EL (cell line): ENCODE results near the gene FADS3.

Experiments
- DNase-seq: peaks from one replicate; pipeline ENCODE4 v3.0.0-alpha.2; 2016

The FADS3 gene

GRCh38 chr11:61832207-61832606, 59.1 kb downstream of the FADS3 start:
- no peak for DNase-seq

- DNase-seq: no peak
Observed at GRCh38 chr11:61830237-61831105, 60.9 kb downstream of the FADS3 start.

- DNase-seq: no peak
Observed at GRCh38 chr11:61829806-61830205, 61.5 kb downstream of the FADS3 start.

- DNase-seq: peak; percentile 40
Observed at GRCh38 chr11:61828629-61829407, 62.5 kb downstream of the FADS3 start.

- DNase-seq: no peak
Observed at GRCh38 chr11:61828379-61828628, 63.0 kb downstream of the FADS3 start.

- DNase-seq: peak; percentile 96
Observed at GRCh38 chr11:61827571-61828378, 63.6 kb downstream of the FADS3 start, which contains the start of gene FADS2. Gene FADS2 (plus strand): TSS chr11:61828300. CDS start chr11:61828391, 91 bp downstream.

GRCh38 chr11:61826930-61827570, 64.3 kb downstream of the FADS3 start:
- no peak for DNase-seq
